ENCODE results near the gene HSF2. TPM values are rescaled to one million over a fixed set of nuclear protein-coding genes. Genes with fewer than 3 reads are reported as not detected.

The HSF2 gene
- polyA plus RNA-seq, 2 of the 4 experiments (the other 2 are of a cell fraction) = 9.2 to 25.9 TPM

DNA sequence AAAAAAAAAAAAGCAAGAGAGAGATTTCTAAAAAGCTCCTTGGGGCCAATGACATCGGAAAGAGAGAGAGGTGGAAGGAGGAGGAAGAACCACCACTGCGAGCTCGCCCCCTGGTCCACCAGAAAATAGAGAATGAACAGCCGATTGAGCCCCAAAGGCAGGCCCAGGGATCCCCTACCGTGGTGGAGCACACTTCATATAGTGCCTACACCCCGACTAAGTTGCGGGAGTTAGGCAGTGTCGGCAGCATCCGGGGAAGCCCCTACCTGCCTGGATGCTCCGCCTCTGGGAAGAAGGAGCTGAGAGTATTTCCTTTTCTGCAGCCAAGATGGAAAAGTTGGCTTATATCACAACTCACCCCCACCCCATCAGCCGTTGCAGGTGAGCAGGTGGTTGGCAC, 38.6 kb upstream of the HSF2 start:
- ChIA-PET POLR2A (interaction anchor here (0.7 kb wide), 1 partner anchor 19 kb away, joined by 11 read pairs; no protein-coding TSS in a partner anchor), CTCF (no interaction called here)
- 55% methylated on average over 8 of the region's 11 CpGs for WGBS (ENCODE audit: missing lambda C conversion rate)
- FAIRE-seq = no peak
- TF ChIP-seq TFCP2L1 (CRISPR knock-in tag; IDR thresholded peaks at IDR 0.05) (no peak), HOXB5 (CRISPR knock-in tag; IDR thresholded peaks at IDR 0.05) (no peak), HOXA7 (CRISPR knock-in tag; IDR thresholded peaks at IDR 0.05) (no peak), EHF (CRISPR knock-in tag; IDR thresholded peaks at IDR 0.05) (no peak), ZFP36 (IDR thresholded peaks at IDR 0.05; ENCODE audit: borderline replicate concordance, partially characterized antibody) (no peak), KDM1A (IDR thresholded peaks at IDR 0.05; ENCODE audit: low read depth) (no peak), JUNB (IDR thresholded peaks at IDR 0.05) (no peak), MAFK (IDR thresholded peaks at IDR 0.05; ENCODE audit: partially characterized antibody) (no peak)
- Histone ChIP-seq H3K4me1 (no peaks in the 10 kb centered on the region), H3K9me3 (no peaks in the 10 kb centered on the region), H3K27ac (no peak overlapping the region), H3K4me3 (no peak overlapping the region), H3K4me2 (no peak overlapping the region)
- no peak for ATAC-seq
- no peak for DNase-seq (ENCODE audit: low read depth in 1 of 2, low spot score in 1 of 2)

DNA sequence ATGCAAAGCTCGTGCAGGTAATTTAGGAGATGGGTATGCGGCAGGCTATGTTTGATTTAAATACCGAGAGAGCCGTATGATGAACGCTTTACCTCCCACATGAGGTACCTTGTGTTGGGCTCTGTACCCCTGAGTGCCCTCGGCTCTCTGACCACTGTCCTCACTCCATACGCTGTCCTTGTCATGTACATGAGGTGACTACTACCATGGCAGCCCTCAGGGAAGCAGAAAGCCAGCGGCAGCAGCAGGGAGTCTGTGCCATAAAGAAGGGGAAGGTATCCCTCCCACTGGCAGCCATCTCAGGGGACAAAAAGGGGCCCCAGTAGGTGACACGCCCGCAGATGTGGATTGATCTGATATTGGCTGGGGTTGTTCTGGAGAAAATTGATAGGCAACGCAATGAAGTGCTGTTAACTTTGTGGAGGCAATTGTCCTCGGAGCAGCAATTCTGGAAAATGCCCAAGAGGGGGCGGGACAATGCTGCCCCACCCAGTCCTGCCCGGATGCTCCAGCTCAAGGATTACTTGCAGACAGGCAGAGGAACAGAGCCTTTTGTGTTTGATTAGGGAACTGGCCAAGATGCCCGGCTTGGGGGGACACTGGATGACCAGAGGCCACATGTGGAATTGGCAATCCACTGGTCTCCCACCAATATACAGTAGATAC, 38.0 kb upstream of the HSF2 start:
- no peak overlapping the region for H3K4me3 ChIP-seq
- H3K9me3 ChIP-seq = no peaks in the 10 kb centered on the region
- CTCF ChIA-PET = no interaction called here
- ATAC-seq (no peak), FAIRE-seq (no peak), DNase-seq (ENCODE audit: low read depth in 1 of 2, low spot score in 1 of 2) (no peak)
- no peak overlapping the region for H3K4me2 ChIP-seq
- TF ChIP-seq JUN (IDR thresholded peaks at IDR 0.05) = no peak
- no peak for TF ChIP-seq SREBF2 (IDR thresholded peaks at IDR 0.05)
- TF ChIP-seq KDM1A (IDR thresholded peaks at IDR 0.05; ENCODE audit: low read depth) = no peak
- TF ChIP-seq, protein P1, sequence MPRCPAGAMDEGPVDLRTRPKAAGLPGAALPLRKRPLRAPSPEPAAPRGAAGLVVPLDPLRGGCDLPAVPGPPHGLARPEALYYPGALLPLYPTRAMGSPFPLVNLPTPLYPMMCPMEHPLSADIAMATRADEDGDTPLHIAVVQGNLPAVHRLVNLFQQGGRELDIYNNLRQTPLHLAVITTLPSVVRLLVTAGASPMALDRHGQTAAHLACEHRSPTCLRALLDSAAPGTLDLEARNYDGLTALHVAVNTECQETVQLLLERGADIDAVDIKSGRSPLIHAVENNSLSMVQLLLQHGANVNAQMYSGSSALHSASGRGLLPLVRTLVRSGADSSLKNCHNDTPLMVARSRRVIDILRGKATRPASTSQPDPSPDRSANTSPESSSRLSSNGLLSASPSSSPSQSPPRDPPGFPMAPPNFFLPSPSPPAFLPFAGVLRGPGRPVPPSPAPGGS (IDR thresholded peaks at IDR 0.05) = no peak
- no peak for TF ChIP-seq RFX5 (IDR thresholded peaks at IDR 0.05)
- TF ChIP-seq CBX2 (IDR thresholded peaks at IDR 0.05; ENCODE audit: borderline replicate concordance, low read depth) = no peak
- no peak for TF ChIP-seq ZNF302 (CRISPR knock-in tag; IDR thresholded peaks at IDR 0.05)
- TF ChIP-seq PHF8 (IDR thresholded peaks at IDR 0.05; ENCODE audit: borderline replicate concordance, low read depth) = no peak
- TF ChIP-seq POLR2AphosphoS2 (conservative IDR thresholded peaks at IDR 0.05; ENCODE audit: low read length) = no peak
- TF ChIP-seq CBX8 (IDR thresholded peaks at IDR 0.05) = no peak
- TF ChIP-seq HOXA7 (CRISPR knock-in tag; IDR thresholded peaks at IDR 0.05) = no peak
- no peak for TF ChIP-seq NPAS2 (CRISPR knock-in tag; IDR thresholded peaks at IDR 0.05; ENCODE audit: borderline replicate concordance)
- TF ChIP-seq ESRRA (IDR thresholded peaks at IDR 0.05; ENCODE audit: borderline replicate concordance, low read length) = no peak
- no peak for TF ChIP-seq MAFK (IDR thresholded peaks at IDR 0.05; ENCODE audit: partially characterized antibody)
- TF ChIP-seq NR3C1 (IDR thresholded peaks at IDR 0.05) = no peak
- no peak for TF ChIP-seq HOXB5 (CRISPR knock-in tag; IDR thresholded peaks at IDR 0.05)
- no peak for TF ChIP-seq FOXS1 (CRISPR knock-in tag; IDR thresholded peaks at IDR 0.05)
- TF ChIP-seq HDAC2 (IDR thresholded peaks at IDR 0.05) = no peak
- no peak for TF ChIP-seq KDM5A (IDR thresholded peaks at IDR 0.05)
- TF ChIP-seq RAD21 (conservative IDR thresholded peaks at IDR 0.05 in 1 of 2, IDR thresholded peaks at IDR 0.05 in 1 of 2) = no peak
- H3K27ac ChIP-seq = no peak overlapping the region
- H3K4me1 ChIP-seq = no peaks in the 10 kb centered on the region
- 33% methylated on average over 13 of the region's 15 CpGs for WGBS (ENCODE audit: missing lambda C conversion rate)
- POLR2A ChIA-PET = interaction anchor here (0.7 kb wide), 1 partner anchor 20 kb away, joined by 11 read pairs; no protein-coding TSS in a partner anchor

DNA sequence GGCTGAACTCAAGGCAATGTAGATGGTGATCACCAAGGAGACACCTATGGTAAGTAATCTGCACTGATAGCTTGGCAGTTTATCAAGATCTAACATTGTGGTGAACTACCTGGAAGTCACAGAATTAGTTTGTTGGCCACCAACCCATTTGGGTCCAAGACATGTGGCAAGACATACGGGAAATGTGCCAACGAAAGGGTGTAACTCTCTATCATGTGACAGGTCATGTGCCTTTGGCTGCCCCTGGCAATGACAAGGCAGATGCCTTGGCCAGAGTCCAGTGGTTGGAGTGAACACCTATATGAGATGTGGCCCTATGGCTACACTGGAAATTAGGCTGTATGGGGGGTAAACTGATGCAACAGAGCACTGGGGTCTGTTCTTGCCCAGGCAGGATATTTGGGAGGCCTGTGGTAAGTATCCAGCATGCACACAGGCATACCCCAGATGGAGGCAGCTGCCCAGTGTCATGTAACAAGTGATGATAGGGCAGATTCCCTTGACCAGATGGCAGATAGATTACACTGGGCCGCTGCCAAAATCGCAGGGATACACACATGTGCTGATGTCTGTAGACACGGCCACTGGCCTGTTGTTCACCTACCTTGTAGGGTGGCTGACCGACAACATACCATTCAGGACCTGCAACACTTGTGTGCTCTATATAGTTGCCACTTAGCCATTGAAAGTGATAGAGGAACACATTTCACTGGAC, 35.5 kb upstream of the HSF2 start:
- ChIA-PET POLR2A (no interaction called here), CTCF (no interaction called here)
- Histone ChIP-seq H3K27ac (no peak overlapping the region), H3K9me3 (no peaks in the 10 kb centered on the region), H3K4me3 (no peak overlapping the region), H3K4me2 (no peak overlapping the region), H3K4me1 (no peaks in the 10 kb centered on the region)
- no peak for ATAC-seq
- FAIRE-seq = no peak
- no peak for DNase-seq (ENCODE audit: low read depth in 1 of 2, low spot score in 1 of 2)
- TF ChIP-seq MAFK (IDR thresholded peaks at IDR 0.05; ENCODE audit: partially characterized antibody) = no peak
- no peak for TF ChIP-seq CBX8 (IDR thresholded peaks at IDR 0.05)
- no peak for TF ChIP-seq RAD21 (conservative IDR thresholded peaks at IDR 0.05 in 1 of 2, IDR thresholded peaks at IDR 0.05 in 1 of 2)
- WGBS (ENCODE audit: missing lambda C conversion rate) = 56% methylated on average over 6 of the region's 6 CpGs
